ENCODE results near the gene SLC13A5. TPM values are rescaled to one million over a fixed set of nuclear protein-coding genes. Genes with fewer than 3 reads are reported as not detected.

Gene SLC13A5
- total RNA-seq, 1 donor from 2014 or later, result 1.3 TPM

- peaks cover 19% of the 10 kb centered on the region for H3K4me1 Mint-ChIP-seq (ENCODE audit: unreplicated experiment)
- H3K27me3 Mint-ChIP-seq (ENCODE audit: unreplicated experiment), result peaks cover 1% of the 10 kb centered on the region
- no peak overlapping the region for H3K27ac Mint-ChIP-seq (ENCODE audit: unreplicated experiment)
- DNase-seq (ENCODE audit: low spot score), result no peak
- TF ChIP-seq, protein P1, sequence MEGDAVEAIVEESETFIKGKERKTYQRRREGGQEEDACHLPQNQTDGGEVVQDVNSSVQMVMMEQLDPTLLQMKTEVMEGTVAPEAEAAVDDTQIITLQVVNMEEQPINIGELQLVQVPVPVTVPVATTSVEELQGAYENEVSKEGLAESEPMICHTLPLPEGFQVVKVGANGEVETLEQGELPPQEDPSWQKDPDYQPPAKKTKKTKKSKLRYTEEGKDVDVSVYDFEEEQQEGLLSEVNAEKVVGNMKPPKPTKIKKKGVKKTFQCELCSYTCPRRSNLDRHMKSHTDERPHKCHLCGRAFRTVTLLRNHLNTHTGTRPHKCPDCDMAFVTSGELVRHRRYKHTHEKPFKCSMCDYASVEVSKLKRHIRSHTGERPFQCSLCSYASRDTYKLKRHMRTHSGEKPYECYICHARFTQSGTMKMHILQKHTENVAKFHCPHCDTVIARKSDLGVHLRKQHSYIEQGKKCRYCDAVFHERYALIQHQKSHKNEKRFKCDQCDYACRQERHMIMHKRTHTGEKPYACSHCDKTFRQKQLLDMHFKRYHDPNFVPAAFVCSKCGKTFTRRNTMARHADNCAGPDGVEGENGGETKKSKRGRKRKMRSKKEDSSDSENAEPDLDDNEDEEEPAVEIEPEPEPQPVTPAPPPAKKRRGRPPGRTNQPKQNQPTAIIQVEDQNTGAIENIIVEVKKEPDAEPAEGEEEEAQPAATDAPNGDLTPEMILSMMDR (IDR thresholded peaks at IDR 0.05; ENCODE audit: unreplicated experiment), result no peak
- H3K9me3 Mint-ChIP-seq (ENCODE audit: unreplicated experiment), result no peaks in the 10 kb centered on the region
- no peaks in the 10 kb centered on the region for H3K36me3 Mint-ChIP-seq (ENCODE audit: low read depth, unreplicated experiment)
- no peak overlapping the region for H3K4me3 Mint-ChIP-seq (ENCODE audit: unreplicated experiment)
Observed at GRCh38 chr17:6681176-6681575, 32.0 kb downstream of the SLC13A5 start.

- H3K9me3 Mint-ChIP-seq (ENCODE audit: unreplicated experiment), result no peaks in the 10 kb centered on the region
- H3K36me3 Mint-ChIP-seq (ENCODE audit: low read depth, unreplicated experiment), result no peaks in the 10 kb centered on the region
- H3K4me1 Mint-ChIP-seq (ENCODE audit: unreplicated experiment), result peaks cover 17% of the 10 kb centered on the region
- no peak overlapping the region for H3K4me3 Mint-ChIP-seq (ENCODE audit: unreplicated experiment)
- no peak overlapping the region for H3K27ac Mint-ChIP-seq (ENCODE audit: unreplicated experiment)
- no peak for DNase-seq (ENCODE audit: low spot score)
- no peaks in the 10 kb centered on the region for H3K27me3 Mint-ChIP-seq (ENCODE audit: unreplicated experiment)
- TF ChIP-seq, protein P1 (IDR thresholded peaks at IDR 0.05; ENCODE audit: unreplicated experiment), result no peak
Observed at GRCh38 chr17:6679241-6679640, 33.9 kb downstream of the SLC13A5 start.

- Mint-ChIP-seq H3K27me3 (ENCODE audit: unreplicated experiment) (no peaks in the 10 kb centered on the region), H3K36me3 (ENCODE audit: low read depth, unreplicated experiment) (no peaks in the 10 kb centered on the region), H3K27ac (ENCODE audit: unreplicated experiment) (no peak overlapping the region), H3K4me3 (ENCODE audit: unreplicated experiment) (no peak overlapping the region), H3K4me1 (ENCODE audit: unreplicated experiment) (peaks cover 14% of the 10 kb centered on the region), H3K9me3 (ENCODE audit: unreplicated experiment) (no peaks in the 10 kb centered on the region)
- TF ChIP-seq, protein P1 (IDR thresholded peaks at IDR 0.05; ENCODE audit: unreplicated experiment), result no peak
- DNase-seq (ENCODE audit: low spot score), result no peak
Observed at GRCh38 chr17:6677946-6678345, 35.2 kb downstream of the SLC13A5 start.

DNA sequence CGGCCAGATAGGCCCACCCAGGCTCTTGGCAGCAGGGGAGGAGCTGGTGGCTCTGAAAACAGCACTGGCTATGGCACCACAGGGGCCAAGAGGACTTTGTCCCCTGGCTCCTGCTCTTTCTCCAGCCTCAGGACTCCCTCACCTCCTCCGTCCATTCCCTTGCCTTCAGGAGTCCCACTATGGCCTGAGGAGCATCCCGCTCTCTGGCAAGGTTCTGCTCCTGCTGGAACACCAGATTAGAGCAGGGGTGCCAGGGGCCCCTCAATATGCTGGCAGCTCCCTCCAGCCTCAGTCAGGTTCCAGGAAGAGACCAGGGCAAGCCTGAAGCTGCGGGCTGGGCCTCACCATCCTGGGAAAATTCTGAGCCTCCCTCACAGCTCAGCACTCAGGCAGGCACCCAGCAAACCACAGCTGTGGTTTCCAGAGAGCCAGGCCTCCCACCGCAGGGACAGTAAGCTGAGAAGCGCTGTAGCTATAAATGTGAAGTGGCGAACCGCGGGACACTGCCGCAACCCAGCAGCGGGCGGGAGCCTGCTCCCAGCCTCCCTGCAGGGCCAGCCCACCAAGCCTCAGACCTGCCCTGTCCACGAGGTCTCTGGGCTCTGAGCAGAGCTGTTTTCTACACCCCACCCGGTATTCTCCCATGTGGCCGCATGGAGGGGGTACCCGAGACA is 35.9 kb downstream of the SLC13A5 start:
- H3K9me3 Mint-ChIP-seq (ENCODE audit: unreplicated experiment), result no peaks in the 10 kb centered on the region
- H3K27ac Mint-ChIP-seq (ENCODE audit: unreplicated experiment), result no peak overlapping the region
- DNase-seq (ENCODE audit: low spot score), result no peak
- no peak overlapping the region for H3K4me3 Mint-ChIP-seq (ENCODE audit: unreplicated experiment)
- TF ChIP-seq, protein P1 (IDR thresholded peaks at IDR 0.05; ENCODE audit: unreplicated experiment), result no peak
- no peaks in the 10 kb centered on the region for H3K36me3 Mint-ChIP-seq (ENCODE audit: low read depth, unreplicated experiment)
- H3K27me3 Mint-ChIP-seq (ENCODE audit: unreplicated experiment), result no peaks in the 10 kb centered on the region
- peaks cover 14% of the 10 kb centered on the region for H3K4me1 Mint-ChIP-seq (ENCODE audit: unreplicated experiment)

GRCh38 chr17:6676802-6677157 is 36.4 kb downstream of the SLC13A5 start:
- H3K36me3 Mint-ChIP-seq (ENCODE audit: low read depth, unreplicated experiment), result no peaks in the 10 kb centered on the region
- no peak overlapping the region for H3K4me3 Mint-ChIP-seq (ENCODE audit: unreplicated experiment)
- no peaks in the 10 kb centered on the region for H3K9me3 Mint-ChIP-seq (ENCODE audit: unreplicated experiment)
- TF ChIP-seq, protein P1 (IDR thresholded peaks at IDR 0.05; ENCODE audit: unreplicated experiment), result no peak
- no peak for DNase-seq (ENCODE audit: low spot score)
- peaks cover 14% of the 10 kb centered on the region for H3K4me1 Mint-ChIP-seq (ENCODE audit: unreplicated experiment)
- no peaks in the 10 kb centered on the region for H3K27me3 Mint-ChIP-seq (ENCODE audit: unreplicated experiment)
- no peak overlapping the region for H3K27ac Mint-ChIP-seq (ENCODE audit: unreplicated experiment)

Measured in endothelial cell (in vitro differentiated cells).